Effector CD4-positive, alpha-beta T cell (primary cell): ENCODE measurements around the gene CYP2B6.
"Not testable (repeated sequence)": the region's sequence is repeated elsewhere in the genome, so short reads cannot be mapped to it uniquely, and the experiment has no call there.

Source experiments
- DNase-seq: peaks from one replicate; pipeline ENCODE4 v3.0.0-alpha.2; 2020

Gene CYP2B6

DNA sequence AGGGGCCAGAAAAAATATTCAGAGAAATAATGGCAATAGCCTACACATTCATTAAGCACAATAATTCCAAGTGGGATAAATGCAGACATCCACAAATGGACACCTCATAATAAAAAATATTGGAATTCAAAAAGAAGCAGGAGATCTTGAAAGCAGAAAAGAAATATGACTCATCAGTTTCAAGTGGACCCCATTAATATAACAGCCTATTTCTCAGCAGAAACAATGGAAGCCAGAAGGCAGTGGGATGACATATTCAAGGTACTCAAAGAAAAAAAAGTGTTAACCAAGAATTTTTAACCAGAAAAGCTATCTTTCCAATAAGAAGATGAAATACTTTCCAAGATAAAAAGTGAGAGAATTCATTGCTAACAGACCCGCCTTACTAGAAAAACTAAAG is 48.7 kb downstream of the CYP2B6 start:
- DNase-seq, result no peak

DNA sequence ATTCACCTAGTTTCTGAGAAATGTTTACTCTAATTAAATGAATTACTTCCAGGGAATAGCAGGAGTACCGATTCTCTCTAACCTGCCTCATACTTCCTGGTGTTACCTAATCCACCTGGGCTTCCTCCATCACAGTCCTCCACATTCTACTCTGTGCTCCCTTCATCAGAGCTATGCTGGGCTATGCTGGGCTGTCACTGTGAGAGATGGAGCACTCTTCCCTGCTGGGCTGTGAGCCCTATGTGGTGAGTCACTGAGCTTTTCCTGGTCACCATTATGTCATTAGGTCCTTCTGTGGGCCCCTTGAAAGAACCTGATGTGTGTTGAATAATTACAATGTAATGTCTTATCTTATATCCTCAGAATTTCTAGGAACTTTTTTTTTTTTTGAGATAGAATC is 54.0 kb downstream of the CYP2B6 start:
- not testable (repeated sequence) for DNase-seq

DNA sequence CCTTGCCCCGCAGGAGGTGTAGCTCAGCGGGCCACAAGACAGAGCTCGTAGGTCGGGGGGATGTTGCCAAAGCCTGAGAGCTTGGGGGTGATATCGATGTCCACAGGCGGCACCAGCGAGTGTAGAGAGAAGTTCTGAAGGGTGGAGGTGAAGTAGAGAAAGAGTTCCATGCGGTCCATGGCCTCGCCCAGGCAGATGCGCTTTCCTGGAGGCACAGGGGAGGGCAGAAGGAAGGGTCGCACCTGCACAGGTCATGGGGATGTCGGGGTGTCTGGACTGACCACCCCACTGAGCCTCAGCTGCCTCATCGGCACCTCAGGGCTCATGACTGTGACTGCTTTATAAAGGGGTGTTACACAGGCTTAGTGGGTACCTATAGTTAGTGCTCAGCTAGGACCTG is 59.3 kb downstream of the CYP2B6 start:
- DNase-seq, result no peak

DNA sequence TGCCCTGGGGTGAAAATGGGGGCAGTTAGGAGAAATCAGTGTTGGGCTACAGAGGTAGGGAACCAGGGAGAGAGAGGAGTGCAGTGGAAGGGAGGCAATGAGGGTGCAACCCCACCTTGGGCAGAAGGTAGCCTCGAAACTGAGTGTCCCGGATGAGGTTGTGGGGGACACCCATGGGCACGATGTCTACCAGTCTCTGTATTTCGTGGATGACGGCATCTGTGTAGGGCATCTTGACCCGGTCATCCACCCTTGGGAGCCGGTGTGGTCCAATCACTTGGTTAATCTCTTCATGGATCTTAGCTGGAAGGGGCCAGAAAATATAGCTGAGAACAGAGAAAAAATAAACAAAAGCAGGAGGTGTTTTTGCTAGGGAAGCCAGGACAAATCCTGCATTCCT is 61.1 kb downstream of the CYP2B6 start:
- not testable (repeated sequence) for DNase-seq

DNA sequence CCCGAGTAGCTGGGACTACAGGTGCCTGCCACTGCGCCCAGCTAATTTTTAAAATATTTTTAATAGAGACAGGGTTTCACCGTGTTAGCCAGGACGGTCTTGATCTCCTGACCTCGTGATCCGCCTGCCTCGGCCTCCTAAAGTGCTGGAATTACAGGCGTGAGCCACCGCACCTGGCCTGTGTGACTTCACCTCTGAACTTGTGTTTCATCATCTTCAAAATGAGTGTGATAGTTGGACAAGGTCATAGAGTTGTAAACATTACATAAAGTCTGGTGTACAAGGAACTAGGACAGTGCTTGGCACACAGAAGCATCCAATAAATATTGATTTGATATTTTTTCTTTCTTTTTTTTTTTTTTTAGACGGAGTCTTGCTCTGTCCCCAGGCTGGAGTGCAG is 62.2 kb downstream of the CYP2B6 start:
- DNase-seq, result not testable (repeated sequence)

DNA sequence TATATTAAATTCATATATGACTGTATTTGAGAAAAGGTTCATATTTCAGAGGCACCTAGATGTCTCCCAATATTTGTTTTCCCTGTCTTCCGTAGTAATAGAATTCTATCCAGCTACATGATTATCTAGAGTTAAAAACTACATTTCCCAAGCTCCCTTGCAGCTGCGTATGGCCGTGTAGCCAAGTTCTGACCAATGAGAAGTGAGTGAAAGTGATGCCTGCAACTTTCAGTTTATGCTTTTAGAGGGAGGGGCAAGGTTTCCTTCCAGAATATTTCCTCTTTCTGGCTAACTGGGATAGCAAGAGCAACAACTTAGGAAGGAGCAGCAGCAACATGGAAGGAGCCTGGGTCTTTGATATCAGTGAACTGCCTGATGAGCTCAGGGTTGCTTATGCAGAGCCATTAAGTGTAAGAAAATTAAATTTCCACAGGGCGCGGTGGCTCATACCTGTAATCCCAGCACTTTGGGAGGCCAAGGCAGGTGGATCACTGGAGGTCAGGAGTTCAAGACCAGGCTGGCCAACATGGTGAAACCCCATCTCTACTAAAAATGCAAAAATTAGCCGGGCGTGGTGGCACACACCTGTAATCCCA is 74.0 kb downstream of the CYP2B6 start:
- no peak for DNase-seq
